Right renal pelvis (tissue), 4 donors: ENCODE data around the gene CDK1. TPM values are rescaled to one million over a fixed set of nuclear protein-coding genes. Genes with fewer than 3 reads are reported as not detected.
A peak's percentile ranks its signal among the peaks of the same experiment; 100 is the strongest.
"Not testable (repeated sequence)": the region's sequence is repeated elsewhere in the genome, so short reads cannot be mapped to it uniquely, and the experiment has no call there.

ENCODE experiments used
- DNase-seq, 4 donors: peaks; one replicate each; pipeline ENCODE4 v3.0.0-alpha.2; 2013; ENCODE audit warnings: low read depth in 4 of 4, low spot score in 3 of 4, missing footprints in 1 of 4
- polyA plus RNA-seq, 4 donors: library from polyadenylated mRNA; unstranded; fragments of 120-200 nt; gene quantifications; one replicate each; pipeline ENCODE4 v1.2.1, GENCODE V29; 2013; ENCODE audit not compliant: insufficient read length in 4 of 4

The CDK1 gene
- polyA plus RNA-seq, 4 donors: 73.7 to 87.4 (median 79.2) TPM

GRCh38 chr10:60810437-60811182 lies 32.3 kb downstream of the CDK1 start:
- no peak for DNase-seq

GRCh38 chr10:60816628-60817397 lies 38.5 kb downstream of the CDK1 start:
- DNase-seq: peak; percentile 74 to 89 (median 84)

GRCh38 chr10:60817398-60817805 lies 39.1 kb downstream of the CDK1 start:
- DNase-seq: no peak

DNA sequence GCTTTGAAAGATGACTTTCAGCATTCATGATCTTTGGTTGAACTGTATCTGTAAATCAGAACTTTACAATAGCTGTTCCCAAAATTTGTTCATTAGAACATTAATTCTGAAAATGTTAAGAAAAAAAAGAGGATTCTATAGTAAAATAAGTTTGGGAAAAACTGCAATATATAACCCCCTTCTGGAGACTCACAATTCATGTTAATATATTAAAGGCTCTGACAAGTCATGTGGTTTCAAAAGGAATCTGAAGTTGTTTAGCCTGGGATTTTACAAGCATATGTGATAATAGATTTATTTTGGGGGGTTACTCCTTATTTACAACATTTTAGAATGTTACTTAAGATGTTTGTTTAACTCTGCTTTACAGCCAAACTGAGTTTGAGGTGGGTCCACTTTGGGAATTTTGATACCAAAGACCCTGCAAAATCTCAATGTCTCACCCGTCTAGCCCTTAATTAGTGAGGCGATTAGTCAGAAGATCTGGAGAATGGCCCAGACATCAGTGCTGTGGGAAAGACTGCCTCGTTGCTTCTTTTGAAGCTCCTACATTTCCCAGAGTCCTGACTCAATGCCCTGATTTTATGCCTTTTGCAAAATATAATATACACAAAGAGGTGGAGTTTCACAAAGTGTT lies 40.0 kb downstream of the CDK1 start:
- no peak for DNase-seq

DNA sequence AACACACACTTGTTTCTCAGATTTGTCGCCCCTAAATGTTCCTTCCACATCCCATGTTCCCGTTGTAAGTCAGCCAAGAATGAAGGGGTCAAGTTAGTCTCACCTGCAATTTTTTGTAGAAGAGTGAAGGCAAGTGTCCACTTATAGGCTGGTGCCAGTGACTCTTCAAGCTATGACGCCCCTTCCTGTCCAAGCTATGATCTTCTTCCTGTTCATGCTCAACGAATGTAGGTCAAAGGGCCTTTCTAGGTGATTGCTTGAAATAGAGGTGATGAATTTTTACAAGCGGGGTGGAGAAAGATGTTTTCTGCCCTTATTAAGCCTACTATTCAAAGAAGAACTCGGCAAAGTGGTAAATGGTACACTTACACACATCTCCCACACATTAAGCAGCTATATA lies 41.0 kb downstream of the CDK1 start:
- DNase-seq: no peak

- DNase-seq: peak in 1 of 4 donors; percentile 47
Measured at GRCh38 chr10:60820093-60820754, 41.9 kb downstream of the CDK1 start.

DNA sequence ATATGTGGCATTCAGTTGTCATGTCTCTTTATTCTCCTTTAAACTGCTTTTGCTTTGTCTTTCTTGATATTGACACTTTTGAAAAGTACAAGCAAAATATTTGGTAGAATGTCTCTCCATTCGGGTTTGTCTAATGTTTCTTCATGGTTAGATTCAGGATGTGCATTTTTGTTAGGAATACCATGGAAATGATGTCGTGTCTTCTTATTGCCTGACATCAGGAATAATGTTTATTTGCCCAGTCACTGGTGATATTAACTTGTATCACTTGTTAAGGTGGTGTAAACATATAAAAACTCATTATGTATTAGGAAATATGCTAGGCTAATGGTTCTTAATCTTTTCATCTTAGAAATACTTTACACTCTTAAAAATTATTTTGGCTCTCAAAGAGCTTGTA lies 43.4 kb downstream of the CDK1 start:
- DNase-seq: no peak

GRCh38 chr10:60822809-60823208 lies 44.5 kb downstream of the CDK1 start:
- no peak for DNase-seq

- DNase-seq: no peak
Measured at GRCh38 chr10:60823324-60823723, 45.0 kb downstream of the CDK1 start.

- DNase-seq: no peak
Measured at GRCh38 chr10:60825520-60825919, 47.2 kb downstream of the CDK1 start.

- DNase-seq: no peak
Measured at GRCh38 chr10:60827791-60828488, 49.7 kb downstream of the CDK1 start.

DNA sequence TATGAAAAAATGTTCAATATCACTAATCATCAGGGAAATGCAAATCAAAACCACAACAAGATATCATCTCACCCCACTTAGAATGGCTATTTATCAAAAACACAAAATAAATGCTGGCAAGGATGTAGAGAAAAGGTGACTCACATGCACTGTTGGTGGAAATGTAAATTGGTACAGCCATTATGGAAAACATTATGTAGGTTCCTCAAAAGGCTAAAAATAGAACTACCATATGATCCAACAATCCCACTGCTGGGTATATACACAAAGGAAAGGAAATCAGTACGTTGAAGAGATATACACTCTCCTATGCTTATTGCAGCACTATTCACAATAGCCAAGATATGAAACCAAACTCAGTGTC lies 50.2 kb downstream of the CDK1 start:
- no peak for DNase-seq

DNA sequence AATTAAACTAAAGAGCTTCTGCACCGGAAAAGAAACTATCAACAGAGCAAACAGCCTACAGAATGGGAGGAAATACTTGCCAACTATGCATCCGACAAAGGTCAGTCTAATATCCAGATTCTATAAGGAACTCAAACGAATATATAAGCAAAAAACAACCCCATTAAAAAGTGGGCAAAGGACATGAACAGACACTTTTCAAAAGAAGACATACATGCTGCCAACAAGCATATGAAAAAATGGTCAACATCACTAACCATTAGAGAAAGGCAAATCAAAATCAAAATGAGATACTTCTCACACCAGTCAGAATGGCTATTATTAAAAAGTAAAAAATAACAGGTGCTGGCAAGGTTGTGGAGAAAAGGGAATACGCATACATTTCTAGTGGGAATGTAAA lies 53.9 kb downstream of the CDK1 start:
- DNase-seq: not testable (repeated sequence)

DNA sequence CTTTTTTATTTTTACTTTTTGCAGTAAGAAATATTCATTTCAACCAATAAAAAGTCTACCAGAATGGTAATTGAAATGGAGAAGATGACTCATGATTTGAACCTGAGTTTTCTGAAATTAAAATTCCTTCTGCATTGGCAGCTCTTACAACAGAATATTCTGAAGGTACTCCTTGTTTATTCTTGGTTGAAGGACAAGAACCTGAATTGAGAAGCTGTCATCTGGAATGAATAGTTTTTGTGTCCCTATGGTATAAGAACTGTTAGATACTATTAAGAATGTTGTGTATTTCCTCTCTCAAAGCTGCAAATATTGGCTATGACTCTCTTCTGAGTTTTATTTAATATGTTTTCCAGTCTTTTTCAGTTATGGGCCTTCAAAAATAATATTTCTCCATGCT lies 56.1 kb downstream of the CDK1 start:
- no peak for DNase-seq

DNA sequence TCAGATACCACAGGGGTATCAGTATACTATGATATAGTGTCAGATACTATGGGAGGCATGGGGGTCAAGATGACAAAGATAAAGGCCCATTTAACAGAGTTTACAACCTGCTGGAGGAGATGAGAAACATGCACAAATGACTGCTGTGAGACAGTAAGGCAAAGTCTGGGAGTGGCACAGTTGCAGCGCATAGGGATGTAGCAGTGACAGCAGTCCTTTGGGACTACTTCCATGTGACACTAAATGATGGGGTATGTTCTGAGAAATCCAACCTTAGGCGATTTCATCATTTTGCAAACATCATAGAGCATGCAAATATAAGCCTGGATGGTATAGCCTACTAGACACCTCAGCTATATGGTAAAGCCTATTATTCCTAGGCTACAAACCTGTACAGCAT lies 56.8 kb downstream of the CDK1 start:
- no peak for DNase-seq

DNA sequence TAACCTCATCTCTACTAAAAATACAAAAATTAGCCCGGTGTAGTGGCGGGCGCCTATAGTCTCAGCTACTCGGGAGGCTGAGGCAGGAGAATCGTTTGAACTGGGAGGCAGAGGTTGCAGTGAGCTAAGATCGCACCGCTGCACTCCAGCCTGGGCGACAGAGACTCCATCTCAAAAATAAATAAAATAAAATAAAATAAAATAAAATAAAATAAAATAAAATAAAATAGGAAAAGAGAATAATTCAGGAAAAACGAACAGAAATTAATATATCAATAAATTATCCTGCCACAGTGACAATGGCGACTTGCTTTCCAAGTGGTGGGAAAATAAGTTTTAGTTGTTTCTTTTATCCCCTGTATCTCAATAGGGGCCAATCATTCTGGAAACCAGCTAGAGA lies 62.9 kb downstream of the CDK1 start:
- not testable (repeated sequence) for DNase-seq

GRCh38 chr10:60842694-60843093 lies 64.4 kb downstream of the CDK1 start:
- no peak for DNase-seq
